Mammary microvascular endothelial cell (primary cell): ENCODE data around the gene BICD2. TPM values are rescaled to one million over a fixed set of nuclear protein-coding genes. Genes with fewer than 3 reads are reported as not detected.

ENCODE experiments used
- total RNA-seq: library from RNA; depleted of rRNA; stranded (reverse); fragments of >200 nt; gene quantifications from 2 replicates; pipeline ENCODE4 v1.2.3, GENCODE V29; 2015

The BICD2 gene
- 43.3 and 44.6 TPM in 2 replicates for total RNA-seq

GRCh38 chr9:92764381-92764987 is at the start of gene BICD2:
TSS of gene BICD2 (minus strand) at chr9:92764833. CDS start at chr9:92764744, 89 bp downstream.

GRCh38 chr9:92669890-92670708 is 94.5 kb downstream of the BICD2 start, which contains the start of gene IPPK:
TSS of gene IPPK (minus strand) at chr9:92670131. CDS start at chr9:92669988, 143 bp downstream.

Other genes starting within 250 kb of the BICD2 start
- not detected in 2 replicates for gene ECM2, start 228.8 kb downstream of the BICD2 start, total RNA-seq
- 18.5 and 20.1 TPM in 2 replicates for gene IPPK, start 94.7 kb downstream of the BICD2 start, total RNA-seq
- 5.1 and 7.0 TPM in 2 replicates for gene ZNF484, start 113.2 kb upstream of the BICD2 start, total RNA-seq
- gene FGD3, start 182.7 kb upstream of the BICD2 start, total RNA-seq = not detected in 2 replicates